ENCODE measurements around the gene SIPA1L3.

DNA sequence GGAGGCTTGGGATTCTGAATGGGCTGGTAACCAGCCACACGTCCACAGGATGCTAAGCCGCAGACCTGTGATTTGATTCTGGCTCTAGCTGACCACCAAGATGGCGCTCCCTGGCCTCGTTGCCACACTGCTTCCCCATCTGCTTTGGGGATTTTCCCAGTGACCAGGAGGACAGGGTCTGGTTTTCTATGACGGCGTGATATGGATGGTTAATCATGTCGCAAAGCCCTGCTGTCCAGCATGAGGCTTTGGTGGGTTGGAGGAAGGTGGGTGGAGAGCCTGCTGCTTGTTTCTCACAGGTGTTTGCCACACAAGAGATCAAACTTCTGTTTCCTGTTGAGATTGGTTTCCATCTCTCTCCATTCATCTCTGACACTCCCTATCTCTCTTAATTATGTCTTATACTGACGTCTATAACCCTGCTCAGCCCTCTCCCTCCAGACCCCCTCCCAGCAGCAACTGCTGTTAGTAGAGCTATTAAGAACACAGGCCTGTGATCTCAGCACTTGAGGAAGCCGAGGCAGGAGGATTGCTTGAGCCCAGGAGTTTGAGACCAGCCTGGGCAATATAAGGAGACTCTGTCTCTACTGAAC, 102.7 kb downstream of the SIPA1L3 start:
- TF ChIP-seq CTCF (IDR thresholded peaks at IDR 0.05) (no peak), POLR2AphosphoS5 (IDR thresholded peaks at IDR 0.05) (no peak), POLR2A (IDR thresholded peaks at IDR 0.05) (no peak), EP300 (IDR thresholded peaks at IDR 0.05) (no peak)
